Stimulated activated CD4-positive, alpha-beta T cell treated with anti-CD3 and anti-CD28 coated beads, Interleukin-12 subunit alpha, Interleukin-12 subunit beta, amount 100 ng/mL, for 48 hours (primary cell): Measurements from ENCODE around the gene SLC38A1.
"Not testable (repeated sequence)": the region's sequence is repeated elsewhere in the genome, so short reads cannot be mapped to it uniquely, and the experiment has no call there.

Experiments used
- DNase-seq, 3 donors: peaks; one replicate each; pipeline ENCODE4 v3.0.0-alpha.2; 2020; ENCODE audit warnings: low read depth in 2 of 3, low spot score in 1 of 3

SLC38A1 gene

GRCh38 chr12:46174061-46174662 lies 94.7 kb downstream of the SLC38A1 start:
- DNase-seq, result no peak

- no peak for DNase-seq
These were observed 100.4 kb downstream of the SLC38A1 start for GRCh38 chr12:46168426-46168825.

- no peak for DNase-seq
These were observed 101.4 kb downstream of the SLC38A1 start for GRCh38 chr12:46167412-46167811.

GRCh38 chr12:46165191-46165590 lies 103.7 kb downstream of the SLC38A1 start:
- no peak for DNase-seq

- no peak for DNase-seq
These were observed 104.6 kb downstream of the SLC38A1 start for GRCh38 chr12:46164186-46164761.

- not testable (repeated sequence) for DNase-seq
These were observed 106.2 kb downstream of the SLC38A1 start for GRCh38 chr12:46162549-46163076.

GRCh38 chr12:46160981-46161690 lies 107.7 kb downstream of the SLC38A1 start:
- DNase-seq, result no peak

- no peak for DNase-seq
These were observed 108.5 kb downstream of the SLC38A1 start for GRCh38 chr12:46160101-46160980.

- no peak for DNase-seq
These were observed 109.4 kb downstream of the SLC38A1 start for GRCh38 chr12:46159309-46159901.

GRCh38 chr12:46158501-46158900 lies 110.3 kb downstream of the SLC38A1 start:
- no peak for DNase-seq

GRCh38 chr12:46154221-46154985 lies 114.4 kb downstream of the SLC38A1 start:
- no peak for DNase-seq

GRCh38 chr12:46153268-46153872 lies 115.5 kb downstream of the SLC38A1 start:
- no peak for DNase-seq

- no peak for DNase-seq
These were observed 116.4 kb downstream of the SLC38A1 start for GRCh38 chr12:46152456-46152855.

GRCh38 chr12:46150735-46151134 lies 118.1 kb downstream of the SLC38A1 start:
- DNase-seq, result no peak

- no peak for DNase-seq
These were observed 118.9 kb downstream of the SLC38A1 start for GRCh38 chr12:46149905-46150304.

GRCh38 chr12:46149079-46149464 lies 119.8 kb downstream of the SLC38A1 start:
- no peak for DNase-seq

- DNase-seq, result no peak
These were observed 120.3 kb downstream of the SLC38A1 start for GRCh38 chr12:46148327-46149078.

- DNase-seq, result no peak
These were observed 121.7 kb downstream of the SLC38A1 start for GRCh38 chr12:46147144-46147543.

- no peak for DNase-seq
These were observed 123.0 kb downstream of the SLC38A1 start for GRCh38 chr12:46145881-46146280.
